ENCODE data around the gene DHCR7. TPM values are rescaled to one million over a fixed set of nuclear protein-coding genes. Genes with fewer than 3 reads are reported as not detected.

DHCR7 gene
- polyA plus RNA-seq, 1 of the 3 experiments (the other 2 are of a cell fraction): 21.4 TPM

DNA sequence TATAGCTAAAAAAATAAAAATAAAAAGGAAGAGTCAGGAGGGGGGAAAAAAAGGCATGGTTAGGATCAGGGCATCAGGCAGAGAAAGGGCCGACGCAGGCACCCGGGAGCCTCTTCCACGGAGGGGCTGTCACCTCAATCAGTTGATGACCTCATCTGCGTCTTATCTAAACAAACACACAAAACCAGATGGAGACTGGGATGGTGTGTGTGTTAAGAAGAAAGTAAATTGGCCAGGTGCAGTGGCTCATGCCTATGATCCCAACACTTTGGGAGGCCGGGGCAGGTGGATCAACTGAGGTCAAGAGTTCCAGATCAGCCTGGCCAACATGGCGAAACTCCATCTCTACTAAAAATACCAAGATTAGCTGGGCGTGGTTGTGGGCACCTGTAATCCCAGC lies 63.6 kb downstream of the DHCR7 start (continued):
- TF ChIP-seq ZBTB33 (IDR thresholded peaks at IDR 0.05; ENCODE audit: borderline replicate concordance, low read depth): no peak
- TF ChIP-seq CHD2 (IDR thresholded peaks at IDR 0.05; ENCODE audit: low read length, partially characterized antibody): no peak
- no peak for TF ChIP-seq RCOR1 (IDR thresholded peaks at IDR 0.05; ENCODE audit: low read length)
- TF ChIP-seq TAF1 (IDR thresholded peaks at IDR 0.05; ENCODE audit: borderline replicate concordance, low read depth, low read length): no peak
- TF ChIP-seq USF1 (IDR thresholded peaks at IDR 0.05; ENCODE audit: borderline replicate concordance, low read depth): no peak
- no peak for TF ChIP-seq SIN3A (IDR thresholded peaks at IDR 0.05; ENCODE audit: borderline replicate concordance, low read depth, low read length)

Small RNAs within 50 kb of the gene (small RNA-seq; reads per million reads assigned to genes)
- 0 reads per million in 7 experiments for gene MIR6754

Other genes starting within 250 kb of the DHCR7 start
- under 0.01 and 0.03 TPM in 2 replicates for gene SHANK2, start 195.8 kb downstream of the DHCR7 start, polyA plus RNA-seq (2012; rRNA removed)
- 62.5 and 74.0 TPM in 2 replicates for gene NADSYN1, start 4.8 kb upstream of the DHCR7 start, polyA plus RNA-seq (2012; rRNA removed)
- 0.06 and 0.07 TPM in 2 replicates for gene KRTAP5-7, start 78.9 kb upstream of the DHCR7 start, polyA plus RNA-seq (2012; rRNA removed)
- 0.06 TPM in 1 of 2 replicates, not detected in the other for gene KRTAP5-8, start 89.6 kb upstream of the DHCR7 start, polyA plus RNA-seq (2012; rRNA removed)
- gene KRTAP5-9, start 100.0 kb upstream of the DHCR7 start, polyA plus RNA-seq (2012; rRNA removed): not detected in 2 replicates
- gene KRTAP5-10, start 117.2 kb upstream of the DHCR7 start, polyA plus RNA-seq (2012; rRNA removed): not detected in 2 replicates
- not detected in 2 replicates for gene KRTAP5-11, start 134.5 kb upstream of the DHCR7 start, polyA plus RNA-seq (2012; rRNA removed)